ENCODE data around the gene PIGL. TPM values are rescaled to one million over a fixed set of nuclear protein-coding genes. Genes with fewer than 3 reads are reported as not detected.

Gene PIGL
- total RNA-seq, 1 experiment from 2014 or later: 16.0 TPM

DNA sequence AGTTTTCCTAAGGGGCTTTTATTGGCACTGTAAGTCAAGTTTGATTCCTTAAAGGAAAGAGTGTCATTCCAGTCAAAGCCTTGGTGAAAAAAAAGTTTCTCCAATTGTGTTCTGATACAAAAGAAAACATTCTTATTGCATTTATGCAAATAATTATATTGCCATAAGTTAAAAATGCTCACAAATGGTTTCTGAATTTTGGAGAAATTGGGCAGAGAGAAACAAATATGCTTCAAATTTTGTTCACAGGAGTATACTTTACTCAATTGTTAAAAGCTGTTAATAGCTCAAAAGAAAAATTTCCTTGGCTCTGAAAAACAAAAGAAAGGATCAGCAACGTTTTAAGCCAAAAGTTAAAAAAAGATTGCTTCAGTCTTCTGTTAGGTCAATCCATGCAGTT is 60.2 kb downstream of the PIGL start:
- BruUV-seq (replicated peaks): no TSS peak
- H3K4me1 Mint-ChIP-seq (ENCODE audit: low read depth, unreplicated experiment): peaks cover 14% of the 10 kb centered on the region
- H3K27ac Mint-ChIP-seq (ENCODE audit: unreplicated experiment): no peak overlapping the region
- intact Hi-C loops (cut with micrococcal nuclease; ENCODE audit: unreplicated experiment): no loop called here
- H3K36me3 Mint-ChIP-seq (ENCODE audit: insufficient read depth, unreplicated experiment): no peaks in the 10 kb centered on the region
- no peak for TF ChIP-seq CTCF (IDR thresholded peaks at IDR 0.05; ENCODE audit: unreplicated experiment)
- no peak for DNase-seq
- CTCF ChIA-PET: no interaction called here
- H3K27me3 Mint-ChIP-seq (ENCODE audit: unreplicated experiment): no peaks in the 10 kb centered on the region
- no peak overlapping the region for H3K4me3 Mint-ChIP-seq (ENCODE audit: low read depth, unreplicated experiment)
- peaks cover 3% of the 10 kb centered on the region for H3K9me3 Mint-ChIP-seq (ENCODE audit: low read depth, unreplicated experiment)

GRCh38 chr17:16281351-16281750 is 64.3 kb downstream of the PIGL start:
- Mint-ChIP-seq H3K9me3 (ENCODE audit: low read depth, unreplicated experiment) (no peaks in the 10 kb centered on the region), H3K36me3 (ENCODE audit: insufficient read depth, unreplicated experiment) (peaks cover 8% of the 10 kb centered on the region), H3K27ac (ENCODE audit: unreplicated experiment) (no peak overlapping the region), H3K4me3 (ENCODE audit: low read depth, unreplicated experiment) (no peak overlapping the region), H3K27me3 (ENCODE audit: unreplicated experiment) (no peaks in the 10 kb centered on the region), H3K4me1 (ENCODE audit: low read depth, unreplicated experiment) (peaks cover 15% of the 10 kb centered on the region)
- no peak for TF ChIP-seq CTCF (IDR thresholded peaks at IDR 0.05; ENCODE audit: unreplicated experiment)
- no TSS peak for BruUV-seq (replicated peaks)
- no peak for DNase-seq
- intact Hi-C loops (cut with micrococcal nuclease; ENCODE audit: unreplicated experiment): no loop called here
- CTCF ChIA-PET: no interaction called here

DNA sequence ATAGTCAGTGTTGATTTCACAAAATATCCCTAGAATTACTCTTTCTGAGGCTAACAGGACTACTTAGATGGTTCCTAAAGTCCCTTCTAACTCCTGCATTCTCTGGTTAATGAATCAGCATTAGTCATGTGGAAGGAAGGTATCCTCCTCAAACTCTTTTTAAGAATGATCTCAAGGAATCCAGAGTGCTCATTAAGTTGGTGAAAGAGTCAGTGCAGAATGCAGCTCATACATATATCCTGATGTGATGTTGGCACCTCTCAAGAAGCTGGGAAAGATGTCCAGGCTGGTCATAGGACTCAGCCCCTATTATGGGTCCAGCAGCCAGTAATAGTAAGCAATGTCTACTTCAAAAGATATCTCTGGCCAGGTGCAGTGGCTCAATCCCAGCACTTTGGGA is 65.5 kb downstream of the PIGL start:
- intact Hi-C loops (cut with micrococcal nuclease; ENCODE audit: unreplicated experiment): no loop called here
- Mint-ChIP-seq H3K4me1 (ENCODE audit: low read depth, unreplicated experiment) (peaks cover 27% of the 10 kb centered on the region), H3K9me3 (ENCODE audit: low read depth, unreplicated experiment) (no peaks in the 10 kb centered on the region), H3K27ac (ENCODE audit: unreplicated experiment) (no peak overlapping the region), H3K4me3 (ENCODE audit: low read depth, unreplicated experiment) (no peak overlapping the region), H3K36me3 (ENCODE audit: insufficient read depth, unreplicated experiment) (peaks cover 15% of the 10 kb centered on the region), H3K27me3 (ENCODE audit: unreplicated experiment) (no peaks in the 10 kb centered on the region)
- DNase-seq: no peak
- CTCF ChIA-PET: no interaction called here
- TF ChIP-seq CTCF (IDR thresholded peaks at IDR 0.05; ENCODE audit: unreplicated experiment): no peak
- no TSS peak for BruUV-seq (replicated peaks)

- H3K27me3 Mint-ChIP-seq (ENCODE audit: unreplicated experiment): no peaks in the 10 kb centered on the region
- peaks cover 15% of the 10 kb centered on the region for H3K36me3 Mint-ChIP-seq (ENCODE audit: insufficient read depth, unreplicated experiment)
- H3K9me3 Mint-ChIP-seq (ENCODE audit: low read depth, unreplicated experiment): no peaks in the 10 kb centered on the region
- intact Hi-C loops (cut with micrococcal nuclease; ENCODE audit: unreplicated experiment): no loop called here
- no TSS peak for BruUV-seq (replicated peaks)
- peaks cover 39% of the 10 kb centered on the region for H3K4me1 Mint-ChIP-seq (ENCODE audit: low read depth, unreplicated experiment)
- no peak for TF ChIP-seq CTCF (IDR thresholded peaks at IDR 0.05; ENCODE audit: unreplicated experiment)
- H3K4me3 Mint-ChIP-seq (ENCODE audit: low read depth, unreplicated experiment): no peak overlapping the region
- H3K27ac Mint-ChIP-seq (ENCODE audit: unreplicated experiment): no peak overlapping the region
- CTCF ChIA-PET: no interaction called here
- DNase-seq: no peak
Measured at GRCh38 chr17:16283705-16284104, 66.7 kb downstream of the PIGL start.

Measured in Calu3 (cell line).